Neutrophil (primary cell): ENCODE measurements around the gene CMTM2.
A peak's percentile ranks its signal among the peaks of the same experiment; 100 is the strongest.

Experiments used
- H3K27ac ChIP-seq: fragments of 200-600 bp; sonication (generic); 2 replicates; pipeline ENCODE4 v1.5.1; 2016; ENCODE audit warnings: mild to moderate bottlenecking, moderate library complexity
- H3K27me3 ChIP-seq: fragments of 200-600 bp; sonication (generic); 2 replicates; pipeline ENCODE4 v1.6.0; 2016; ENCODE audit warnings: mild to moderate bottlenecking
- H3K36me3 ChIP-seq: fragments of 200-600 bp; sonication (generic); 2 replicates; pipeline ENCODE4 v1.5.1; 2017
- H3K4me1 ChIP-seq, 2 experiments: fragments of 200-600 bp in 1 of 2; sonication (generic) in 1 of 2; 1 replicate in 1 of 2; 2 replicates in 1 of 2; pipeline versions ENCODE4 v1.5.1 to v1.6.1; 2013 to 2016; ENCODE audit warnings: low read depth in 1 of 2, low read length in 1 of 2, mild to moderate bottlenecking in 1 of 2, moderate library complexity in 1 of 2; ENCODE audit not compliant: control insufficient read depth in 1 of 2, insufficient read depth in 1 of 2
- H3K4me3 ChIP-seq, 2 experiments: fragments of 200-600 bp in 1 of 2; sonication (generic) in 1 of 2; 1 replicate in 1 of 2; 2 replicates in 1 of 2; pipeline ENCODE4 v1.5.1; 2013 to 2016; ENCODE audit warnings: low read depth in 1 of 2, low read length in 1 of 2, mild to moderate bottlenecking in 1 of 2, moderate library complexity in 1 of 2
- H3K9me3 ChIP-seq: fragments of 200-600 bp; sonication (generic); 2 replicates; pipeline ENCODE4 v1.5.1; 2016
- TF ChIP-seq, protein P1 (sequence below): fragments of 200-600 bp; sonication (generic); IDR thresholded peaks from 2 replicates; pipeline ENCODE4 v1.5.1; 2016; ENCODE audit warnings: antibody characterized with exemption

CMTM2 gene

DNA sequence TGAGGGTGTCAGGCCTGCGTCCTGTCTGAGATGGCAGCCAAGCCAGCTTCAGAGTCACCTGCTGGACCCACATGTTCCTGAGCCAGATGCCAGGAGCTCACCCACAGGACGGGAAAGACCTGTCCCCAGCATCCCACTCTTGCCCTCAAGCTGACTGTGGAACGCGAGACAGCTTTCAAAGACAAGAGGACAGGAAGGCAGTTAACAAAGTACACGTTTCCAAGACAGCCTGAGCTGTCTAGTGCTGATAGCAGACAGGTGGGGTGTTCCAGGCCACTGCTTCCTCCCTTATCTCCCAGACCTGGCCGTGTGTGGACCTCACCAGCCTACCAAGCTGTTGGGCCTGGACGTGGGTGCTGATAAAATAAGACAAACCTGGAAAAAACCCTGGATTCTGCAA, 38.5 kb downstream of the CMTM2 start:
- TF ChIP-seq, protein P1, sequence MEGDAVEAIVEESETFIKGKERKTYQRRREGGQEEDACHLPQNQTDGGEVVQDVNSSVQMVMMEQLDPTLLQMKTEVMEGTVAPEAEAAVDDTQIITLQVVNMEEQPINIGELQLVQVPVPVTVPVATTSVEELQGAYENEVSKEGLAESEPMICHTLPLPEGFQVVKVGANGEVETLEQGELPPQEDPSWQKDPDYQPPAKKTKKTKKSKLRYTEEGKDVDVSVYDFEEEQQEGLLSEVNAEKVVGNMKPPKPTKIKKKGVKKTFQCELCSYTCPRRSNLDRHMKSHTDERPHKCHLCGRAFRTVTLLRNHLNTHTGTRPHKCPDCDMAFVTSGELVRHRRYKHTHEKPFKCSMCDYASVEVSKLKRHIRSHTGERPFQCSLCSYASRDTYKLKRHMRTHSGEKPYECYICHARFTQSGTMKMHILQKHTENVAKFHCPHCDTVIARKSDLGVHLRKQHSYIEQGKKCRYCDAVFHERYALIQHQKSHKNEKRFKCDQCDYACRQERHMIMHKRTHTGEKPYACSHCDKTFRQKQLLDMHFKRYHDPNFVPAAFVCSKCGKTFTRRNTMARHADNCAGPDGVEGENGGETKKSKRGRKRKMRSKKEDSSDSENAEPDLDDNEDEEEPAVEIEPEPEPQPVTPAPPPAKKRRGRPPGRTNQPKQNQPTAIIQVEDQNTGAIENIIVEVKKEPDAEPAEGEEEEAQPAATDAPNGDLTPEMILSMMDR: no peak
- Histone ChIP-seq H3K9me3 (no peaks in the 10 kb centered on the region), H3K4me1 (peaks cover 12 to 15% of the 10 kb centered on the region in 2 experiments), H3K27ac (no peak overlapping the region), H3K36me3 (peaks cover 63% of the 10 kb centered on the region), H3K4me3 (no peak overlapping the region), H3K27me3 (no peaks in the 10 kb centered on the region)

DNA sequence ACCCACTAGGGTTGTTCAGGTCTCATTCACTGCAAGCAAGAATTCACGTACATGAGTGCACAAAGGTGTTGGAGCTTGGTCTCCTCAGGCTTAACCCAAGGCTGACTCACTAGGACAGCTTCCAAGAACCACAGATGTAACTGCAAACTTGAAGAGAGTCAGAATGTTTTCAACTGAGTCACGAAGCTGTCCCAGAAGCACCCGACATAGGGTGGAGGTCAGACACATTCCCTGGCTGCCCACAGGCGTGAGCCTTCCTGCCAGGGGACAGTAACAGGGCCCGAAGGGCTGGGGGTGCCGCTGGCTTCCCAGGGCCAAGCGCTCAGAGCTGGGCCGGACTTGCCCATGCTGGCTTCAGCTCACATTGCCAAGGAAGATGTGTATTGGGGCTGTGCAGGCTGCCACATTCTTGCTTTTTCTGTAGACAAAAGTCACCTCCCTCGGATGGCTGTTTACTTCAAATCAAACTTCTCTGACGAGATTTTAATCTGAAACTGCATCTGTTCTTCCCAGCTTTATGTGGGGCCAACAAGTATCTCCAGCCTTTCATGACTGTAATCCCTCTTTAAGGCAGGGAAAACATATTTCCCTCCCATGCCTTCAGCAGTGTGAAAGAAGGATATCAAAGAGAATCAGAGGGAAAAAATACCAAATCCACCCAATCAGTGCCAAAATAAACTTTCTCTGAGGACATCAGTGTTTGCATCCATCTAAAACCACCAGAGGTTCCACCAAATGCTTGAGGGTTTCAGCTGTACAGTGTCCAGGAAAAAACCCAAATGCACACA, 39.5 kb downstream of the CMTM2 start:
- no peaks in the 10 kb centered on the region for H3K27me3 ChIP-seq
- H3K9me3 ChIP-seq: no peaks in the 10 kb centered on the region
- H3K36me3 ChIP-seq: peaks cover 58% of the 10 kb centered on the region
- H3K4me1 ChIP-seq: peaks cover 12 to 15% of the 10 kb centered on the region in 2 experiments
- no peak overlapping the region for H3K4me3 ChIP-seq
- no peak overlapping the region for H3K27ac ChIP-seq
- TF ChIP-seq, protein P1: no peak

DNA sequence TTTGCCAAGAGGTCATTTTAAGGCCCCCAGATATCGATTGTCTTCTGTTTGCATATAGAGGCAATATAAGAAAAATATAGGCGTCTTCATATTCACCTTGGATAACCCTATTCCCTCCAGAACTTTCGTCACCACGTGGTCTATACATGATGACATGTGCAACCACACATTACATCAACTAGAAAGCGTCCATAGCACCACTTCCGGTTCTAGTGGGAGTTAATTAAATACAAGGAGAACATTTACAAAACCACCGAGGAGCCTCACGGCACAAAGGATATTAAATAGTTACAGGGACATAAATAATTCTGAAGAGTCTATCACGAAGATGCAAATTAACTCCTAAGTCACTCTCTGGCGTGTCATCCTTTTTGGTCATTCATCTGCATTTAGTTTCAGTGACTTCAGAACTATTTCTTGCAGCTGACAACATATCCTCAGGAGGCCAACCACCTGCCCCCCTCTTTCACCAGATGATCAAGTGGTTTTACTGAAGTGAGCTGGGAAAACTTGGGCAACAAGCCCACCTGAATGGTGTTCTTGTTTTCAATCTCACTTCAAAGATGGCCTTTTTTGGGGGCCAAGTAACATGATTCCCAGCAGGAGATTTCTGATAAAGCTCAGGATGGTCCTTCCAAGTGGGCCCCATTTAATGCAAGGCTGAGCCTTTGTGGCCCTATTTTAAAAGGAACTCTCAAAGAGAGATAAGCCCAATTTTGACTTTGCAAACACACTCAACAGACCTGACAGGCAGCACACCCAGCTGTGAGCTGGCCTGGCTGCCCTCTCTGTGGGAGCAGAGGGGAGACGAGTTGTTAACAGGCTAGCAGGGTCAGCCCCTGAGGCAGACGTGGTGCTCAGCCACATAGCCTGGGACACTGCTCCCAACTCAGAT, 40.5 kb downstream of the CMTM2 start:
- no peak overlapping the region for H3K4me3 ChIP-seq
- no peaks in the 10 kb centered on the region for H3K27me3 ChIP-seq
- peaks cover 12 to 15% of the 10 kb centered on the region in 2 experiments for H3K4me1 ChIP-seq
- H3K36me3 ChIP-seq: peaks cover 48% of the 10 kb centered on the region
- no peaks in the 10 kb centered on the region for H3K9me3 ChIP-seq
- TF ChIP-seq, protein P1: no peak
- peak overlapping the region; percentile 28 for H3K27ac ChIP-seq

DNA sequence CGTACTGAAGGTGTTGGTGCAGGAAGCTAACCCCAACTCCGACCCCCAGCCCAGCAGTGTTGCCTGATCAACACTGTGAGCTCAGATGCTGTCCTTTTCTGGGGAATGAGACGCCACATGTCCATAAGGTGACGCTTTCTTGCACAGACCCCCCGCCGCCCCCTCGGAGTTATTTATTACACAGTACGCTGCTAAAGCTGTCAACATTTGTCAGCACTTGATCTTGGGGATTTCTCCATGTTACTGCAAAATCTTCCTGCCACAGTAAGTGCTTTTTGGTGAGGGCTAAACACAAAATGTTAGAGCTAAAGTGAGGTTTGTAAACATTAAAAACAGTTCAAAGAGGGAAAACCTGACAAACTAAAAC, 41.1 kb downstream of the CMTM2 start:
- TF ChIP-seq, protein P1: no peak
- H3K9me3 ChIP-seq: no peaks in the 10 kb centered on the region
- H3K27me3 ChIP-seq: no peaks in the 10 kb centered on the region
- H3K4me3 ChIP-seq: no peak overlapping the region
- H3K27ac ChIP-seq: no peak overlapping the region
- peaks cover 12 to 15% of the 10 kb centered on the region in 2 experiments for H3K4me1 ChIP-seq
- peaks cover 42% of the 10 kb centered on the region for H3K36me3 ChIP-seq

DNA sequence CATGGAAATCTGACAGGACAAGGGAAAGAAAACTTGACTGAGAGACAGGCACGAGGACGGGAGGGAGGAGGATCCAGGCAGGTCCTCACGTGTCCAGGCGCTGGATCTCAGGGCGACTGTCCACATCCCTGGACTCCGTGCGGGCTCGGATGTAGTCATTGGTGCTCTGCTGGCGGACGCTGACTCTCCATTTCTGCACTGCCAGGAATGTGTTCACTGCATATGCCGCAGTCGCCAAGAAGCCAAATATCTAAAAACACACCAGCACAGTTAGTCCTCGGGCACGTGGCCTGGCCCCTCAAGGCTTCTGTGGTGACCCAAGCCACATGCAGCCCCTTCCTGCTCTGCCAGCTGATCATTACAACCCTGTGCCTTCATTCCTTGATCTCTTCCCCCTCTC, 42.7 kb downstream of the CMTM2 start:
- Histone ChIP-seq H3K9me3 (no peaks in the 10 kb centered on the region), H3K4me1 (peaks cover 12 to 15% of the 10 kb centered on the region in 2 experiments), H3K27ac (no peak overlapping the region), H3K4me3 (no peak overlapping the region), H3K27me3 (no peaks in the 10 kb centered on the region), H3K36me3 (peaks cover 31% of the 10 kb centered on the region)
- TF ChIP-seq, protein P1: no peak
